Cortex of kidney (tissue), 1 donor: ENCODE measurements around the gene SART3.

ENCODE experiments used
- DNase-seq: peaks from one replicate; lab custom pipeline; 2025; lab: John Stamatoyannopoulos, UW

Gene SART3

DNA sequence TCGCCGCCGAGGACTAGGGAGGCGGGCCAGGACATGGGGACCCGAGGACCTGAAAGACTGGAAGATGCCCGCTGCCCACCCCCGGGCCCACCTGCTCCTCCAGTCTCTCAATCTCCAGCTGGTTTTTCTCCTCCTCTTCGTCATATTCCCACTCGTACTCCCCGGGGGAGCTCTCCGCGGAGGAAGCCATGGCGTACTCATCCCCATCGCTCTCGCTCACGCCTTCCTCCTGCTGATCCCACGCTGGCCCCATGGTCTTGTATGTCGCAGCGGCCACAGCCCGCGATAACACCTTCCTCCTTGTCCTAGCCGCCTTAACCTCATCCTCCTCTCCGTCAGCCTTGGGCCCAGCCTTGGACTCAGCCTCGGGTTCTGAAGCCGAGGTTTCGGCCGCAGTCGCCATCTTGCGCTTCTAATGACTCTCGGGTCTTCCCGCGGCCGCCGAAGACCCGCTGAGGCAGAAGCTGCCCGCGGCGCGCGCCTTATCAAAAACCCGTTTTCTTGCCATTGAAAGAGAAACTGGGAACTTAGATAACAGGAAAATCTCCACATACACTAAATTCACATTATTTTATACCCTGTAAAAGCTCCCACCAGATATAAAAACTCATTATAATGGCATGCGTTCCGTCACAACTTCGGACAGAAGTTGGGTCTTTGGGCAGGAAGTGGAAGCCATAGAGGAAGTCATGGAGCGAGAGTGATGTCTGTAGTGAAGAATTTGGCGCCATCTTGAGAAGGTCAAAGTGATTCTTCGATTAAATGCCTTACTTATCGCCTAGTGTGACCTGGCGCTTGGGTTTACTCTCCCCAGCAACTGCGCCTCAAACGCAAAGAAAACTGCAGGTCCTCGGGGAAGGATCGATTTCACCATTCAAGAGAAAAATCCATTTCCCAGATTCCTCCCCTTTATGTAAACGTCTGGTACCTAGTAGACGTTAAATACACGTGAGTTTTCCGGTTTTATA, at the start of gene SART3:
Gene SART3 (minus strand): TSS at position 422 of the 968 bp plus-strand sequence. CDS start 19 bp downstream, at position 403.
- no peak for DNase-seq

DNA sequence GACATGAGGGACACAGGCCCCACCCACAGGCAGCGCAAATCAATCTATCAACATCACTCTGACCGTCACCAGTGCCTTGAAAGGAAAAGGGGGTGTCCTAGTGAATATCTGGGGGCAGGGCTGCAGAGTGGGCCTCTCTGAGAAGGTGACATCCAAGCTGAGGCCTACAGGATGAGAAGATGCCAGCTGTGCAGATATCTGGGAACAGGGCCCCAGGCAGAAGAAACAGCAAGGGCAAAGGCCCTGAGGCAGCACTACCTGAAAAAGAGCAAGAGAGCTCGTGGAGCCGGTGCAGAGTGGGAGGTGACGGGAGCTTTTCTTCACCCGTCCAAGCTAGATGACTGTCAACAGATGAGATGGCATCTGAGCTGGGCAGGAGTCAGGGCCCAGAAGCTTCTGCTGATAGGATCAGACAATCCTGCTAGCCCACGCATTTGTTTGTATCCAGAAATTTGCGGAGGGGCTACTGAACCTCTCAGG, 49.4 kb upstream of the SART3 start:
- DNase-seq, result no peak

DNA sequence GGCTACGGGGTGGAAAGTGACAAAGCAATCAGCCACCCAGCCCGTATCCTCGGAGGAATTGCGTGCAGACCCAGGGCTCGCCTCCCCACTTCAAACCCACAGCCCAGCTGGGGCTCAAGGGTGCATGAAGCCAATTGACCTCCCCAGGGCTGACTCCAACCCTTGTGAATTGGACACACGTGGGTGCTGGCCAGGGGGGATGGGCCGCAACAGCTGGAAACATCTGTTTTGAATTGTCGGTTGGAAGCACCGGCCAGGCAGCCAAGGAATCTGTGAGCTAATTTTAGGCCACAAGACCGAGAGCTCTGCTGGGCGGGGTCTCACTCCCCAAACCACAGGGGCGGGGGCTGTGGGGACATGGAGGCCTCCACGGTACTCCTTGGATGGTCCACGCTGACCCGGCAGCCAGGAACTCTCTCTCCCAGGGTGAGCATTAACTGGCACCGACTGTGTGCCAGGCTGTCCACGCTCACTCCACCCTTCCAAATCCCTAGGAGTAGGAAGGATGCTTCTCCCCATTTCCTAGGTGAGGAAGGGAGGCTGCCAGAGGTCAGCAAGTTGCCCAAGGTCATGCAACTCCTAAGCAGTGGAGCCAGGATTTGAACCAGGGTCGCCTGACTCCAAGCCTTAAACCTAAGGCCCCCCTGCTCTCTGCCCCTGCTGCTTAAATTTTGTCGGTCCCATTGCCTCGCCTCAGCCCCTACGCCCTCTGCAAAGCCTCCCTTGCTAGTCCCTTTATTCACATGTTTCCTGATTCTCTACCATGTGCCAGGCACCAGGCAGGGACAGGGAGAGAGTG, 48.8 kb upstream of the SART3 start:
- DNase-seq, result no peak

- no peak for DNase-seq
Observed at GRCh38 chr12:108608616-108609015, 47.6 kb upstream of the SART3 start.

DNA sequence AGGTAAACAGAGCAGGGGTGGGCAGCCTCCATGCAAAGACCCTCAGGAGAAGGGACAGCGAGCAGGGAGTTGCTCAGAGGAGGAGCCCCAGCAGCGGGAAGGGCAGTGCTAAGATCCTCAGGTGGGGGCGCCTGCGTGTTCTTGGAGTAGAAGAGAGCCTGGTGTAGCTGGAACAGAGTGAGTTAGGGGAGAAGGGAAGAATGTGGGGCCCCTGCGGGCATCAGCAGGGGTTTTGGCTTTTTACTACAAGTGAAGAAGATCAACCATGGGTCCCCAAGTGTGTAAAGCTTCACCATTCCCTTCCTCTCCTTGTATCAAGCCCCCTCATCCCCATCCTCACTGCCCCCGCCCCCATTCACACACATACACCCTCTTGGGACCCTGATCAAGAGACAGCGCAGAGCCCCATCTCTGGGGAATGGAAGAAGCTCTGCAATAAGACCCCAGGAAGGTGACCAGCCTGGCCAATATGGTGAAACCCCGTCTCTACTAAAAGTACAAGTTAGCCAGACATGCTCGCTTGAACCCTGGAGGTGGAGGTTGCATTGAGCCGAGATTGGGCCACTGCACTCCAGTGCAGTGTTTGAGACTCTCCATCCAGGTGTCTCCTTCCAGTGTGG, 47.1 kb upstream of the SART3 start:
- no peak for DNase-seq

DNA sequence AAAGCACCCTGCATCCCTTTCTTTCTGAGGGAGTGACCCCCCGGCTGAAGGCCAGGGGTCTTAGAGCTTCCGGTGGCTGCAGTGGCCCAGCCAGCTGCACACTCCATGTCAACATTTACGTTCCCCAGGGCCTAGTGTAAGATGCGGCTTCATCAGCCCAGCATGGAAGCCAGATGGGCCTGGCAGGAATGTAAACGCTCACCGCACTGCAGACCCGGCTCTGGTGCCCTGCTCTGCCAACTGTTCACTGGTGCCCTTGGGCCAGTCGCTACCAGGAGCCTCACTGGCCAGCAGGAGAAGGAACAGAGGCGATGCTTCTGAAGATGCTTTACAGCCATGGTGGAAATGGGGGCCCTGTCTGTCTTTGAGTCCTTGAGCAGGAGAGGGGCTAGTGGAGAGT, 45.5 kb upstream of the SART3 start:
- DNase-seq, result no peak

DNA sequence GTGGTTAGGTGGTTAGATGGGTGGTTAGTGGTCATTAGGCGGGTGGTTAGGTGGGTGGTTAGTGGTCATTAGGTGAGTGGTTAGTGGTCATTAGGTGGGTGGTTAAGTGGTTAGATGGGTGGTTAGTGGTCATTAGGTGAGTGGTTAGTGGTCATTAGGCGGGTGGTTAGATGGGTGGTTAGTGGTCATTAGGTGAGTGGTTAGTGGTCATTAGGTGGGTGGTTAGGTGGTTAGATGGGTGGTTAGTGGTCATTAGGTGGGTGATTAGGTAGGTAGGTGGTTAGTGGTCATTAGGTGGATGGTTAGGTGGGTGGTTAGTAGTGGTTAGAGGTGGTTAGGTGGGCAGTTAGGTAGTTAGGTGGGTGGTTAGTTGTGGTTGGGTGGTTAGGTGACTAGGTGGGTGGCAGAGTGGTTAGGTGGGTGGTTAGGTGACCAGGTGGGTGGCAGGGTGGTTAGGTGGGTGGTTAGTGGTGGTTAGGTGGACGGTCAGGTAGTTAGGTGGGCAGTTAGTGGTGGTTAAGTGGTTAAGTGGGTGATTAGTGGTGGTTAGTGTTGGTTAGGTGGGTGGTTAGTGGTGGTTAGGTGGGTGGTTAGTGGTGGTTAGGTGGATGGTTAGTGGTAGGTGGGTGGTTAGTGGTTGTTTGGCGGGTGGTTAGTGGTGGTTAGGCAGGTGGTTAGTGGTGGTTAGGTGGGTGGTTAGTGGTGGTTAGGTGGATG, 44.9 kb upstream of the SART3 start:
- no peak for DNase-seq

DNA sequence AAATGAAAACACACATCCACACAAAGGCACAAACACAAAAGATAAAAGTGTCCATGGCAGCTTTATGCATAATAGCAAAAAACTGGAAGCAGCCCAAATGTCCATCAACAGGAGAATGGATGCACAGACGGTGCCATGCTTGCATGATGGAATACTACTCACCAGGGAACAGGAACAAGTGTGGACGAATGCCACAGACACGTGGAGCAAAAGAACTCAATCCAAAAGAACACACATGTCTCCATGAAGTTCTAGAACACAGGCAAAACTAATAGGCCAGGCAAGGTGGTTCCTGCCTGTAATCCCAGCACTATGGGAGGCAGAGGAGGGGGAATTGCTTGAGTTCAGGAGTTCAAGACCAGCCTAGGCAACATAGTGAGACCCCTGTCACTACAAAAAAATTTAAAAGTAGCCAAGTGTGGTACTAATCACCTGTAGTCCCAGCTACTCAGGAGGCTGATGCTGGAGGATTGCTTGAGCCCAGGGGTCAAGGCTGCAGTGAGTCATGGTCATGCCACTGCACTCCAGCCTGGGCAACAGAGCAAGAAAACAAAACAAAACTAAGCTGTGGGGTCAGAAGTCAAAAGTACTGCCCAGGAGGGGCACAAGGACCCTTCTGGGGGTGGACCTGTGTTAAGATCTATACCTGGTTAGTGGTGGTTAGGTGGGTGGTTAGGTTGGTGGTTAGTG, 44.2 kb upstream of the SART3 start:
- DNase-seq, result no peak

DNA sequence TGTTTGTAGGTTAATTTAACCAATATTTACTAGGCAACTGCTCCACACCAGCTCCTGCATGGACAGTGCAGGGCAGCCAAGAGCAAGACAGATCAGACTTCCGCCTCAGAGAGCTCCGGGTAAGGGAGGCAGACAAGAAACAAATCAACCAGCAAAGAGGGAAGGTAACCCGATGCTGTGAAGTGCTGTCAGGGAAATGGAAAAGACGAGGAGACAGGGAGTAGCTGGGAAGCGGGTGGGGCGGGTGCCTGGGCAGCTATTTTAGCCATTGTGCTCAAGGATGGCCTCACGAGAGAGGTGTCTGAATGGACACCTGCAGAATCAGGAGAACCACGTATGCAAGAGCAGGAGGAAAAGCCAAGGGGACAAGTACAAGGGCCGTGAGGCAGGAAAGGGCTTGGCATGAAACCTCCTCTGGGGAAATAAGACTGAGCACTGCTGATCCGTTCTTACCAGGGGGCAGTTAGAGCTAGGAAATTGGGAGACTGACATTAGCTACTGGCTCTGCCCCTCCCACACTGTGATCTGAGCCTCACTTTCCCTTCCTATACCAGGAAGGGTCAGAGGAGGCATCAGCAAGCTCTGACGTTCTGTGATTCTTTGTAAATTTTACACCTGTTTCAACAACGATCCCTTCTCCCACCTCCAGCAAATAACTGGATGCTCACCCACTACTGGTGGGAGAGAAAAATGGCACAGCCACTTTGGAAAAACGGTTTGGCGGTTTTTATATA, 43.4 kb upstream of the SART3 start:
- no peak for DNase-seq

DNA sequence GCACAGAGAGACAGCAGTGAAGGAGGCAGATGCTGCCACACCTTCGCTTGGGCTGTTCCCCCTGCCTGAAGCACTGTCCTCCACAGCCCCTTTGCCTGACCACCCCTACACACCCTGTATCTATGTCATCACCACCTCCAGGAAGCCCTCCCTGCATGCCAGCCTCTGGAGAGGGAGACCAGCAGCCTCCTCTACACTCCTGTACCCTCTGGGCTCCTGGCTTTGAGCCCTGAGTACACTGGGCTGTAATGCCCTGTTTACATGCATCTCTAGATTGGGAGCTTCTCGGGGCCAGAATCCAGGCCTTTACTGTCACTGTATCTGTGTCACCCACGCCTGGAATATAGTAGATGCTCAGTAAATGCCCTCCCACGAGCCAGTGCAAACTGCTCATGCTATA, 42.8 kb upstream of the SART3 start:
- no peak for DNase-seq

DNA sequence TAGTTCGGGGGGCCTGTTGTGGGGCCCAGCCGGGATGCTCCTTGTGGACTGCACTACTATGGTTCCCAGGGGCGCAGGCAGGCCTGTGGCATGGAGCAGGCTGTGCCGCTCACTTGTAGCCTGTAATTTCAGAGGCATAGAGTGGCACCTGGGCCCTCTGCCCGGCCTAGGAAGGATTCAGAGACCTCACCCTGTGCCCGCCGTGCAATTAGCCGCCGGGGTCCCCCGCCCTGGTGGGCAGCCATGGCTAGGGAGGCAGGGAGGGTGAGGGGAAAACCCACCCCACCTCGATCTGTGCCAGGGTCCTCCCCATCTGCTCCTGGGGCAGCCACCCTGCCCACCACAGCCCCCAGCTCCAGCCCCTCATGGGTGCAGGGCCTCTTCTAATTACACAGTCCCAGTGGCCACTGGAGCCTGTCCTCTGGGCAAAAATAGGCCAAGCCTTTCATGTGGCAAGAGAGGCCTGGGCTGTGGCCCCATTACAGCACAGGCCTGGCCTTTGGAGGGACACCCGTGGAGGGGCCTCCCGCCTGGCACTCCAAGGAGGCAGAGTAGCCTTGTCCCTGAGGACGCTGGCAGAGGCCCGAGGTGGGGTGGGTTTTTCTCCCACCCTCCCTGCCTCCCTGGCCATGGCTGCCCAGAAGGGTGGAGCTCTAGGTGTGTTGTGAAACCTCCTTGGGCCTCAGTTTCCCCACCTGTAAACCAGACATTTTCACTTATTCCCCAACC, 42.2 kb upstream of the SART3 start:
- no peak for DNase-seq

GRCh38 chr12:108602209-108602705, 41.3 kb upstream of the SART3 start:
- DNase-seq, result no peak

- no peak for DNase-seq
Observed at GRCh38 chr12:108600702-108601007, 39.7 kb upstream of the SART3 start.

DNA sequence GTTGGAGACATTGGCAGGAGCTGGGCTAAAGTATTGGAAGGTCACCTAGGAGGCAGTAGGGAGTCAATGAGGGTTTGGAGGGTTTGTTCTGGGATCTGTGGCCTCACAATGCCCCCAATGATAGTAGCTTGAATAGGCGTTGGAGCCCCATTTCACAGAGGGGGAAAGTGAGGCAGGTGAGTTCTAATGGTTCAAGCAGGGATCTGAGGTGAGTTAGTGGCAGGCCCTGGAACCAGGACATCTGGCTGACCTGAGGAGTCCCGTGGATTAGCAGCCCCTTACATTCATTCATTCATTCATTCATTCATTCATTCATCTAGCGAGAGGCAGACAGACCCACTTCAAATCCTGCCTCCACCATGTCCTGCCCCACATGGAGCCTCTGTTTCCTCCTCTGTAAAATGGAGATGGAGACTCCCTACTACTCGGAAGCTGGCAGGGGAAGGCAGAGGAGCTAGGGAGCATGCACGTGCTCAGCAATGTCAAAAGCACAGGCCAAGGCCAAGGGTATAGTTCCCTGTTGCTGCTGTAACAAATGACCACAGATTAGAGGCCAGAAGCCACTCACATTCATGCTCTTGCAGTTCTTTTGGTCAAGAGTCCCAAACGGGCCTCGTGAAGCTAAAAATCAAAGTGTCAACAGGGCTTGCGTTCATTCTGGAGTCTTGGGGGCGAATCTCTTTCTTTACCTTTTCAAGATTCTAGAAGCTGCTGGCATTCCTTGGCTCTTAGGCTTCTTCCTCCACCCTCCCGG, 39.2 kb upstream of the SART3 start:
- DNase-seq, result no peak

- DNase-seq, result no peak
Observed at GRCh38 chr12:108599541-108599940, 38.6 kb upstream of the SART3 start.

DNA sequence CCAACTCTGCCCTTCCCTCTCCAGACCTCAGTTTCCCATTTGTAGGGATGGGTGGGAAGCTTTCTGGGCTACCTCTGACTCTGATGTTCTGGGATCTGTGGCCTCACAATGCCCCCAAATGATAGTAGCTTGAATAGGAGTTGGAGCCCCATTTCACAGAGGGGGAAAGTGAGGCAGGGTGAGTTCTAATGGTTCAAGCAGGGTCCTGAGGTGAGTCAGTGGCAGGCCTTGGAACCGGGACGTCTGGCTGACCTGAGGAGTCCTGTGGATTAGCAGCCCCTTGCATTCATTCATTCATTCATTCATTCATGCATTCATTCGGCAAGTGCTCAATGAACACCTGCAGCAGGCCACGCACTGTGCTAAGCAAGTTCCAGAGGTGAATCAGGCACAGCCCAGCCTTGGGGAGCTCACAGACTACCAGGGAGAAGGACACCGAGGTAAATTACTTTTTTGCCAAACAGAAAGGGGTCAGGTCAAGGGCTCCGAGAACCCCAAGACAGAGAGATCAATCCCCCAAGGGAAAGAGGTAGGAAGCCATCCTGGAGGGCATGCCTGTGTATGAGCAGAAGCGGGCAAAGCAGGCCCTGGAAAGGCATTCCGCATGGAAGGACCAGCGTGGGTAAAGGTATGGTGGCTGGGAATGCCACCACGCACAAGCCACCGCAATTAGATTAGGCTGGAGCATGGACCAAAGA, 37.7 kb upstream of the SART3 start:
- DNase-seq, result no peak

DNA sequence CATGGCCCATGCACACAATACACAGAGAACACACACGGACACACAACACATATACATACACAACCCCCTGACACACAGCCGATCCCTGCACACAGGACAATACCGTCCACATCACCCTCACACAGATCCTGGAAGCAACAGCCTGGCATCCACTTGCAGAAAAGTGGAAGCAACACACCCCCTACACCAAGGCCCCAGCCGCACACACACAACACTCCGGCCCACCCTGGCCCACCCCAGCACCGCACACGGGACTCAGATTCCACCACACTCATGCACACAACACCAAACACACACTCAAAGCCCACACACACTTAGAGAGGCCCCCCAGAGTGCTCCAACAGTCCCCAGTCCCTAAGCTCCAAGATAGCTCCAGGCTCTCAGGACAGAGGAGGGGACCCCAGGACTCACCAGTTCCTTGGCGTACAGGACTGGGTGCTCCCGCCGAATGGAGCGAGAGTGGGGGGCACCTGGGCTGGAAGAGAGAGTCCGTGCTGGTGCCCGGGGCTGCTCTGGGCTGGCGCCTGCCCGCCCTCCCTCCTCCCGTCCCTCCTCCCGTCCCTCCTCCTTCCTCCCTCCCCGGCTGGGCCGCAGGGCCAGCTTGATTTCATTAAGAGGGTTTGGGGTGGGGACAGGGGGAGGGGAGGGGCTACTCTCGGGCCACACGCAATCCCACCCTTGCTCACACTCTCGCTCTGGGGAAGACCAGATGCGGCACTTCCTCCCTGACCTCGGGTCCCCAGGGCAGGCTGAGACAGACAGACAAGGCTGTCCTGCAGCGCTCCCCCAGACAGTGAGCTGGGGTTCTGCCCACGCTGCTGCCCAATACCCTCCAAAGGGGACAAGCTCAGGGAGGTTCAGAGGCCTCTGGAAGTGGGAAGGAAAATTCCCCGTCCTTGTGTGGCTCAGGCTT, 36.8 kb upstream of the SART3 start, which contains the start of gene TMEM119:
Gene TMEM119 (minus strand): TSS at position 526 of the 913 bp plus-strand sequence. CDS start 5,701 bp downstream, outside the sequence.
- no peak for DNase-seq
